Body of pancreas (tissue), 4 donors: Measurements from ENCODE around the gene TRMU. TPM values are rescaled to one million over a fixed set of nuclear protein-coding genes. Genes with fewer than 3 reads are reported as not detected.

Experiments used
- ATAC-seq: fragments of 150-250 bp; one replicate; pipeline ENCODE4 v1.9.1; 2016
- DNase-seq, 4 donors: peaks; one replicate each; pipeline ENCODE4 v3.0.0-alpha.2; 2019
- H3K27ac ChIP-seq, 4 donors: fragments of 200-600 bp; sonication (generic); 1 replicate in 3 of 4; 2 replicates in 1 of 4; pipeline versions ENCODE4 v1.5.1 to v1.6.1; 2016 to 2019; ENCODE audit warnings: mild to moderate bottlenecking in 1 of 4, mixed read lengths in 1 of 4, moderate library complexity in 1 of 4
- H3K27me3 ChIP-seq, 2 donors: fragments of 200-600 bp; sonication (generic); one replicate each; pipeline ENCODE4 v1.6.0; 2016; ENCODE audit warnings: mild to moderate bottlenecking in 1 of 2
- H3K36me3 ChIP-seq, 2 donors: fragments of 200-600 bp; sonication (generic); replicated peaks in 1 of 2; 2 replicates each; pipeline ENCODE4 v1.5.1; 2016; ENCODE audit warnings: low read depth in 2 of 2; ENCODE audit not compliant: insufficient read depth in 1 of 2
- H3K4me1 ChIP-seq: fragments of 200-600 bp; sonication (generic); one replicate; pipeline ENCODE4 v1.6.0; 2016
- H3K4me3 ChIP-seq, 2 donors: fragments of 200-600 bp; sonication (generic); 1 replicate in 1 of 2; 2 replicates in 1 of 2; pipeline ENCODE4 v1.5.1; 2016 to 2019
- H3K9me3 ChIP-seq, 3 donors: fragments of 200-600 bp; sonication (generic); 1 replicate in 2 of 3; 2 replicates in 1 of 3; pipeline ENCODE4 v1.5.1; 2016
- POLR2A ChIP-seq, 3 donors: fragments of 450-650 bp; IDR thresholded peaks; one replicate each; pipeline ENCODE4 v1.6.1; 2016; ENCODE audit warnings: antibody characterized with exemption in 3 of 3, mild to moderate bottlenecking in 2 of 3
- whole genome bisulfite sequencing, 2 donors: methylation state at CpG; one replicate each; pipeline ENCODE4 v1.1.5; 2017; 5-methylcytosine and 5-hydroxymethylcytosine counted together
- intact Hi-C: fragments of 100-400 bp; cut with DNase I; formaldehyde crosslinking; loops from one replicate; pipeline ENCODE4 v1.15.1; 2023
- total RNA-seq, 2 donors: library from RNA; depleted of rRNA; stranded (reverse); fragments of >200 nt; gene quantifications; one replicate each; pipeline ENCODE4 v1.1.0, GENCODE V29; 2016
- TF ChIP-seq, protein P1 (sequence below), 7 experiments: fragments of 450-650 bp in 4 of 7; fragments of 200-600 bp in 3 of 7; sonication (generic) in 3 of 7; IDR thresholded peaks; one replicate each; pipeline ENCODE4 v1.5.1; 2016 to 2019; ENCODE audit warnings: antibody characterized with exemption in 7 of 7

Gene TRMU
- total RNA-seq, 2 donors from 2014 or later = 34.2 to 43.5 TPM

- Histone ChIP-seq H3K27ac (no peak overlapping the region), H3K9me3 (no peaks in the 10 kb centered on the region), H3K27me3 (no peaks in the 10 kb centered on the region), H3K36me3 (no peaks in the 10 kb centered on the region), H3K4me3 (no peak overlapping the region), H3K4me1 (no peaks in the 10 kb centered on the region)
- DNase-seq (no peak), ATAC-seq (no peak)
- no peak for TF ChIP-seq POLR2A (IDR thresholded peaks at IDR 0.05)
- TF ChIP-seq, protein P1, sequence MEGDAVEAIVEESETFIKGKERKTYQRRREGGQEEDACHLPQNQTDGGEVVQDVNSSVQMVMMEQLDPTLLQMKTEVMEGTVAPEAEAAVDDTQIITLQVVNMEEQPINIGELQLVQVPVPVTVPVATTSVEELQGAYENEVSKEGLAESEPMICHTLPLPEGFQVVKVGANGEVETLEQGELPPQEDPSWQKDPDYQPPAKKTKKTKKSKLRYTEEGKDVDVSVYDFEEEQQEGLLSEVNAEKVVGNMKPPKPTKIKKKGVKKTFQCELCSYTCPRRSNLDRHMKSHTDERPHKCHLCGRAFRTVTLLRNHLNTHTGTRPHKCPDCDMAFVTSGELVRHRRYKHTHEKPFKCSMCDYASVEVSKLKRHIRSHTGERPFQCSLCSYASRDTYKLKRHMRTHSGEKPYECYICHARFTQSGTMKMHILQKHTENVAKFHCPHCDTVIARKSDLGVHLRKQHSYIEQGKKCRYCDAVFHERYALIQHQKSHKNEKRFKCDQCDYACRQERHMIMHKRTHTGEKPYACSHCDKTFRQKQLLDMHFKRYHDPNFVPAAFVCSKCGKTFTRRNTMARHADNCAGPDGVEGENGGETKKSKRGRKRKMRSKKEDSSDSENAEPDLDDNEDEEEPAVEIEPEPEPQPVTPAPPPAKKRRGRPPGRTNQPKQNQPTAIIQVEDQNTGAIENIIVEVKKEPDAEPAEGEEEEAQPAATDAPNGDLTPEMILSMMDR (IDR thresholded peaks at IDR 0.05) = no peak
- WGBS, 2 donors = 85 to 93% methylated on average over 16 to 23 of the region's 23 CpGs
- intact Hi-C loops = no loop called here
Observed at GRCh38 chr22:46326066-46326680, 9.3 kb upstream of the TRMU start.

DNA sequence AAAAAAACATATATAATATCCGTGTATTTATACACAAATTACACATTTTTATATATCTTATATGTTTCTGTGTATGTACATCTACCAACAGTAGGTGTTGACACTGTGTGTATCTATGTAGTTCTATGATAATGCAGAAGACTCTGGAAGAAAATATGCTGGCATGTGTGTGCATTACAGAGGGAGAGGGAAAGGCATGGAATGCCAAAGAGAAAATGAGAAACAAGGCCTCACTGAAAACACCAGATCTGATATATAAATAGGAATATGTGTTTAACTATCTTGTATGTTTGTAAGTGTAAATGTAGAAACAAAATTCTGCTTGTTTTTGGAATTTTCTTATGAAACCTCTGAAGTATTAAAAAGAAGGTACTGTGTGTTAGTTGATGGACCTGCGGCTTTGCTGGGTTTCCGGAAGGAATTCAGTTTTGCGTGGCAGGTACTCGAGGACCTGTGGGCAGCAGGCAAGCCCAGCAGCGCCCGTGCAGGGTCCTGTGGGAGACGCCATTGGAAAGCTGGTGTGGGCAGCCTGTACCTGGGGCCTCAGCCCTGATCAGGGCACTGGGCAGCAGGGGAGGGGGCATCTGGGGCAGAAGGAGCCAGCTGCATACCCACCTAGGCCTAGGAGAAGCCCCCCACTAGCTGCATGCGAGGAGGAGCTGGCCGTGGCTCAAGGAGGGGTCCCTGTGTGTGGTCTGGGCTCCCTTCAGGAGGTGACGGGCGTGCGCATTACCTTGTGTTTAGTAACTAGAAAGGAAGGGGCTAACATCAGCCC is 7.6 kb upstream of the TRMU start:
- no peak for TF ChIP-seq POLR2A (IDR thresholded peaks at IDR 0.05)
- TF ChIP-seq, protein P1 (IDR thresholded peaks at IDR 0.05) = no peak
- 89 to 93% methylated on average over 12 to 13 of the region's 13 CpGs for WGBS, 2 donors
- no peaks in the 10 kb centered on the region for H3K4me1 ChIP-seq
- no peaks in the 10 kb centered on the region for H3K36me3 ChIP-seq
- intact Hi-C loops = no loop called here
- H3K9me3 ChIP-seq = no peaks in the 10 kb centered on the region
- H3K4me3 ChIP-seq = no peak overlapping the region
- DNase-seq (no peak), ATAC-seq (no peak)
- no peak overlapping the region for H3K27ac ChIP-seq
- no peaks in the 10 kb centered on the region for H3K27me3 ChIP-seq

- WGBS, 2 donors = 93 to 95% methylated on average over 8 to 11 of the region's 11 CpGs
- Histone ChIP-seq H3K4me3 (no peak overlapping the region), H3K9me3 (no peaks in the 10 kb centered on the region), H3K27ac (no peak overlapping the region), H3K36me3 (no peaks in the 10 kb centered on the region), H3K4me1 (no peaks in the 10 kb centered on the region), H3K27me3 (no peaks in the 10 kb centered on the region)
- ATAC-seq = no peak
- intact Hi-C loops = no loop called here
- no peak for TF ChIP-seq POLR2A (IDR thresholded peaks at IDR 0.05)
- TF ChIP-seq, protein P1 (IDR thresholded peaks at IDR 0.05) = no peak
- DNase-seq = no peak
Observed at GRCh38 chr22:46328797-46329196, 6.7 kb upstream of the TRMU start.

DNA sequence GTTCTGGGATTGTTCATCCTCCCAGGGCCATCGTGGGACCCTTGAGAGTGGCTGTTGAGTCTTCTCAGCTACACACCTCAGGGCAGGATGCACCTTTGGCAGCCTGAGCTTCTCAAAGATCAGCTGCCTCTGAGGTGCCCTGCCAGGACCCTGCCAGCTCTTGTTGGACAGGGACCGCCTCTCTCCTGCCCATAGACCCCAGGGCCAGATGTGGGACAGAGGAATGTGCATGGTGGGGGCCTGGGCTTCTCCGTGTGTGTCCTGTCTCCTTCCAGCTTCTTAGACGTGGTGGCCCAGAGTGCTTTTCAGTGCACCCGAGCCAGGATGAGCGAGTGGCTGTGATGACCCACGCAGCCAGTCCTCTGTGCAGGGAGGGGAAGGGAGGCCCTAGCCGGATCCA is 5.9 kb upstream of the TRMU start:
- ATAC-seq (no peak), DNase-seq (no peak)
- TF ChIP-seq, protein P1 (IDR thresholded peaks at IDR 0.05) = no peak
- TF ChIP-seq POLR2A (IDR thresholded peaks at IDR 0.05) = no peak
- no peaks in the 10 kb centered on the region for H3K4me1 ChIP-seq
- no peaks in the 10 kb centered on the region for H3K27me3 ChIP-seq
- H3K9me3 ChIP-seq = no peaks in the 10 kb centered on the region
- intact Hi-C loops = no loop called here
- H3K36me3 ChIP-seq = no peaks in the 10 kb centered on the region
- H3K27ac ChIP-seq = no peak overlapping the region
- WGBS, 2 donors = 86 to 89% methylated on average over 5 to 8 of the region's 8 CpGs
- no peak overlapping the region for H3K4me3 ChIP-seq
